Measurements from ENCODE around the gene CELSR2. TPM values are rescaled to one million over a fixed set of nuclear protein-coding genes. Genes with fewer than 3 reads are reported as not detected.

Gene CELSR2
- total and polyA plus RNA-seq, 2 experiments from 2014 or later = 11.2 to 35.1 TPM

GRCh38 chr1:109294481-109294880, 45.1 kb downstream of the CELSR2 start (continued):
- TF ChIP-seq CREB1 (CRISPR knock-in tag; IDR thresholded peaks at IDR 0.05; ENCODE audit: low read depth) (no peak), STAT1 (IDR thresholded peaks at IDR 0.05; ENCODE audit: unreplicated experiment) (no peak), JUNB (IDR thresholded peaks at IDR 0.05; ENCODE audit: unreplicated experiment) (no peak), ZNF331 (CRISPR knock-in tag; IDR thresholded peaks at IDR 0.05; ENCODE audit: low read depth) (no peak)

GRCh38 chr1:109295712-109296415, 46.5 kb downstream of the CELSR2 start:
- Histone ChIP-seq H3F3A (replicated peaks; ENCODE audit: low read depth) (no peaks in the 10 kb centered on the region), H3K4me1 (ENCODE audit: insufficient read depth) (no peaks in the 10 kb centered on the region), H3K9me2 (ENCODE audit: insufficient read depth) (no peaks in the 10 kb centered on the region), H4K20me1 (replicated peaks; ENCODE audit: insufficient read depth) (no peaks in the 10 kb centered on the region), H3K27ac (ENCODE audit: low read depth) (no peak overlapping the region), H3K27me3 (ENCODE audit: insufficient read depth) (no peaks in the 10 kb centered on the region), H3K36me3 (ENCODE audit: insufficient read depth) (no peaks in the 10 kb centered on the region), H3K4me2 (no peak overlapping the region), H2AFZ (peak overlapping the region; percentile 7; the same call in 1 of the 2 replicates), H3K79me2 (replicated peaks; ENCODE audit: insufficient read depth) (no peaks in the 10 kb centered on the region), H3K4me3 (no peak overlapping the region)
- ATAC-seq = peak; percentile 63
- no peak for DNase-seq (ENCODE audit: low spot score)
- TF ChIP-seq EZH2phosphoT487 (IDR thresholded peaks at IDR 0.05; ENCODE audit: unreplicated experiment) (no peak), CTCF (conservative IDR thresholded peaks at IDR 0.05; ENCODE audit: low read depth in 2 of 2) (peak; percentile 20 to 53)
- H3K27ac Mint-ChIP-seq = no peak overlapping the region
- peaks cover 16% of the 10 kb centered on the region for H3K27me3 Mint-ChIP-seq (ENCODE audit: insufficient read depth, low read depth, poor library complexity)
- H3K4me1 Mint-ChIP-seq = peaks cover 11% of the 10 kb centered on the region
- H3K9me3 Mint-ChIP-seq = no peaks in the 10 kb centered on the region
- no peak overlapping the region for H3K4me3 Mint-ChIP-seq
- H3K36me3 Mint-ChIP-seq (ENCODE audit: low read depth) = no peaks in the 10 kb centered on the region

GRCh38 chr1:109296782-109297181, 47.4 kb downstream of the CELSR2 start:
- no peak overlapping the region for H3K27ac Mint-ChIP-seq
- Histone ChIP-seq H4K20me1 (replicated peaks; ENCODE audit: insufficient read depth) (no peaks in the 10 kb centered on the region), H3K4me2 (no peak overlapping the region), H3K4me1 (ENCODE audit: insufficient read depth) (no peaks in the 10 kb centered on the region), H3K79me2 (replicated peaks; ENCODE audit: insufficient read depth) (no peaks in the 10 kb centered on the region), H3K36me3 (ENCODE audit: insufficient read depth) (no peaks in the 10 kb centered on the region), H3K27ac (ENCODE audit: low read depth) (no peak overlapping the region), H3K9me2 (ENCODE audit: insufficient read depth) (no peaks in the 10 kb centered on the region), H2AFZ (peak overlapping the region; percentile 32; the same call in 1 of the 2 replicates), H3K4me3 (no peak overlapping the region), H3F3A (replicated peaks; ENCODE audit: low read depth) (no peaks in the 10 kb centered on the region), H3K27me3 (ENCODE audit: insufficient read depth) (no peaks in the 10 kb centered on the region)
- no peaks in the 10 kb centered on the region for H3K9me3 Mint-ChIP-seq
- H3K36me3 Mint-ChIP-seq (ENCODE audit: low read depth) = no peaks in the 10 kb centered on the region
- DNase-seq (ENCODE audit: low spot score) = no peak
- H3K4me3 Mint-ChIP-seq = no peak overlapping the region
- H3K27me3 Mint-ChIP-seq (ENCODE audit: insufficient read depth, low read depth, poor library complexity) = peaks cover 16% of the 10 kb centered on the region
- ATAC-seq = no peak
- peaks cover 11% of the 10 kb centered on the region for H3K4me1 Mint-ChIP-seq
- TF ChIP-seq JUNB (IDR thresholded peaks at IDR 0.05; ENCODE audit: unreplicated experiment) (no peak), EZH2 (IDR thresholded peaks at IDR 0.05; ENCODE audit: low read depth, unreplicated experiment) (no peak), ZNF114 (CRISPR knock-in tag; IDR thresholded peaks at IDR 0.05) (no peak), REST (IDR thresholded peaks at IDR 0.05; ENCODE audit: unreplicated experiment) (no peak), NANOG (IDR thresholded peaks at IDR 0.05; ENCODE audit: borderline replicate concordance) (no peak), CREB1 (CRISPR knock-in tag; IDR thresholded peaks at IDR 0.05; ENCODE audit: low read depth) (no peak), EZH2phosphoT487 (IDR thresholded peaks at IDR 0.05; ENCODE audit: unreplicated experiment) (no peak), CTCF (conservative IDR thresholded peaks at IDR 0.05; ENCODE audit: low read depth in 2 of 2) (no peak), POLR2AphosphoS5 (IDR thresholded peaks at IDR 0.05; ENCODE audit: low read depth) (no peak), ZNF331 (CRISPR knock-in tag; IDR thresholded peaks at IDR 0.05; ENCODE audit: low read depth) (no peak)
- TF ChIP-seq, protein P1, sequence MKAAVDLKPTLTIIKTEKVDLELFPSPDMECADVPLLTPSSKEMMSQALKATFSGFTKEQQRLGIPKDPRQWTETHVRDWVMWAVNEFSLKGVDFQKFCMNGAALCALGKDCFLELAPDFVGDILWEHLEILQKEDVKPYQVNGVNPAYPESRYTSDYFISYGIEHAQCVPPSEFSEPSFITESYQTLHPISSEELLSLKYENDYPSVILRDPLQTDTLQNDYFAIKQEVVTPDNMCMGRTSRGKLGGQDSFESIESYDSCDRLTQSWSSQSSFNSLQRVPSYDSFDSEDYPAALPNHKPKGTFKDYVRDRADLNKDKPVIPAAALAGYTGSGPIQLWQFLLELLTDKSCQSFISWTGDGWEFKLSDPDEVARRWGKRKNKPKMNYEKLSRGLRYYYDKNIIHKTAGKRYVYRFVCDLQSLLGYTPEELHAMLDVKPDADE (IDR thresholded peaks at IDR 0.05) = no peak
